NB4 (cell line): ENCODE results near the gene MRPL36.

Experiments used
- DNase-seq: peaks from one replicate; pipeline ENCODE4 v3.0.0; 2010; ENCODE audit warnings: low read depth
- H3K4me3 ChIP-seq: one replicate; pipeline ENCODE4 v1.5.1; 2011; ENCODE audit warnings: mild to moderate bottlenecking, low read depth, low read length, moderate library complexity
- MYC ChIP-seq: IDR thresholded peaks from 2 replicates; pipeline ENCODE4 v1.6.1; 2011; ENCODE audit warnings: low read depth, low read length
- POLR2A ChIP-seq: IDR thresholded peaks from 2 replicates; pipeline ENCODE4 v1.6.1; 2011; ENCODE audit warnings: mild to moderate bottlenecking; ENCODE audit not compliant: insufficient read length; ENCODE audit errors: extremely low read depth
- TF ChIP-seq, protein P1 (sequence below): IDR thresholded peaks from 2 replicates; pipeline ENCODE4 v1.6.1; 2011; ENCODE audit warnings: low read depth, low read length
- TF ChIP-seq, protein P2 (sequence below): IDR thresholded peaks from one replicate; pipeline ENCODE4 v1.5.1; 2012; ENCODE audit warnings: low read depth, low read length

MRPL36 gene

DNA sequence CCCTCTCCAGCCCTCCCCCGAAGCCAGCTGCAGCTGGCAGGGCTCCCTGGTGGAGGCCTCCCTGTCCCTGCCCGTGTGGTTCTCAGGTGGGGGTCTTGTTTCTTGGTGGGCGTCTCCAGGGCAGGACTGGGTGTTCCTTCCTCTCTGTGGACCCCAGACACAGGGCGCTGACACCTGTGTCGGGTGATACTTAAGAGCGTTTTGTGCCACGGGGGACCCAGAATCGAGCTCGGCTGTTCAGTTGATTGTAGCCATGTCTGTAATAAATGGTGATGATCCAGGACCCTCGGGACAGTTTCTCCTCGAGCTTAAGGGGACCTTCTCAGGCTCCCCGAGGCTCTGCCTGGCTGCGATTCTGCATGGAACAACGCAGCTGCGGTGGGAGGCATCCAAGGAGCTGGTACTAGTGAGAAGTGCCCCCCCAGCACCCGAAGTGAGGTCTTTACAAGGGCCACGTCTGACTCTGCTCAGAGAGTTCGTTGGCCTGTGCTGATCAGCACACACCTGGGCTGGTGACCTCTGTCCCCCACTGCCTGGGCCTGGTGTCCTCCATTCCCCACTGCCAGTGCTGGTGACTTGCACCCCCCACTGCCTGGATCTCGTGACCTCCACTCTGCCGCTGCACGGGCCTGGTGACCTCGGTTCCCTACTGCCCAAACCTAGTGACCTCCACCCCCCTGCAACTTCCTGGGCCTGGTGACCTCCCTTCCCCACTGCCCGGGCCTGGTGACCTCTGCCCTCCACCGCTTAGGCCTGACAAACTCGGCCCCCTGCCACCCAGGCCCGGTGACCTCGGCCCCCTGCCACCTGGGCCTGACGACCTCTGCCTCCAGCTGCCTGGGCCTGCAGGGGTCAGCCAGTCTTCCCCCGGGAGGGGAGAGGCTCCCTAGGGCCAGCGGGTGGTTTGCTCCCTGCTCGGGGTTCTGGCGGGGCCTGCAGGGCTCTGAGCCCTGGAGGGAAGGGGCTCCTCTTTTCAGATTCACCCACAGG, 37.5 kb upstream of the MRPL36 start:
- no peak overlapping the region for H3K4me3 ChIP-seq
- TF ChIP-seq, protein P1, sequence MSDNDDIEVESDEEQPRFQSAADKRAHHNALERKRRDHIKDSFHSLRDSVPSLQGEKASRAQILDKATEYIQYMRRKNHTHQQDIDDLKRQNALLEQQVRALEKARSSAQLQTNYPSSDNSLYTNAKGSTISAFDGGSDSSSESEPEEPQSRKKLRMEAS, result no peak
- TF ChIP-seq, protein P2, sequence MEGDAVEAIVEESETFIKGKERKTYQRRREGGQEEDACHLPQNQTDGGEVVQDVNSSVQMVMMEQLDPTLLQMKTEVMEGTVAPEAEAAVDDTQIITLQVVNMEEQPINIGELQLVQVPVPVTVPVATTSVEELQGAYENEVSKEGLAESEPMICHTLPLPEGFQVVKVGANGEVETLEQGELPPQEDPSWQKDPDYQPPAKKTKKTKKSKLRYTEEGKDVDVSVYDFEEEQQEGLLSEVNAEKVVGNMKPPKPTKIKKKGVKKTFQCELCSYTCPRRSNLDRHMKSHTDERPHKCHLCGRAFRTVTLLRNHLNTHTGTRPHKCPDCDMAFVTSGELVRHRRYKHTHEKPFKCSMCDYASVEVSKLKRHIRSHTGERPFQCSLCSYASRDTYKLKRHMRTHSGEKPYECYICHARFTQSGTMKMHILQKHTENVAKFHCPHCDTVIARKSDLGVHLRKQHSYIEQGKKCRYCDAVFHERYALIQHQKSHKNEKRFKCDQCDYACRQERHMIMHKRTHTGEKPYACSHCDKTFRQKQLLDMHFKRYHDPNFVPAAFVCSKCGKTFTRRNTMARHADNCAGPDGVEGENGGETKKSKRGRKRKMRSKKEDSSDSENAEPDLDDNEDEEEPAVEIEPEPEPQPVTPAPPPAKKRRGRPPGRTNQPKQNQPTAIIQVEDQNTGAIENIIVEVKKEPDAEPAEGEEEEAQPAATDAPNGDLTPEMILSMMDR, result no peak
- TF ChIP-seq MYC, result no peak
- TF ChIP-seq POLR2A, result no peak
- no peak for DNase-seq

DNA sequence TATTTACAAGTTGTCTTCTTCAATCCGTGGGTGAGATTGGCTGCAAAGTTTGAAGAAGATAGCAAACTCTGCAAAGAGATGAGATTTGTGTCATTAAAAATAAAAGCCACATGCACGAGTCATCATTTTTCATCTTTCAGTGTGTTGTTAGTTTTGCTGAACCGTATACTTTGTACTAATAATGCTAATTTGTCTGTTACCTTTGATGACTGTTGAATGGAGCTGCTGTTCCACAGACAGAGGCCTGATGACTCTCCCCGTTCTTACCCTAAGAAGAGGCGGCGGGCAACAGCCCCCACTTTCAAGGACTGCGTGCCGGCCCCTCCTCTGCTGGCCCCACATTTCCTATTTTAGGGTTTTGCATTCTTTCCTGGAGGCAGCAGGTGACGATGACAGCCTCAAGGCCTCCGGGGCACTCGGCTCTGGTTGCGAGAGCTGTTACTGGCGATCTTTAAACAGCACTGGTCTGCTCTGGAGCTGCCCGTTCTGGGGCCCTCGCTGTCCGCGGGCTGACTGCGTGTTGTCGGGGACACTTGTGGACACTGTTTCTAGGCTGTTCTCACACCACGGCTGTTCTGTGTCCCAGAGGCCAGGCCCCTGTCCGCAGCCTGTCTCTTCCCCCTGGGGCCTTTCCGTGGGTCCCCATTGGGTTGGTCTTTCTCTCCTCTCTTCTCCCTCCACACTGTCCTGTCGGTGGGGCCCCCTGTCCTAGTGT, 36.7 kb upstream of the MRPL36 start:
- TF ChIP-seq, protein P1, result no peak
- TF ChIP-seq POLR2A (no peak), MYC (no peak)
- H3K4me3 ChIP-seq, result no peak overlapping the region
- DNase-seq, result no peak

DNA sequence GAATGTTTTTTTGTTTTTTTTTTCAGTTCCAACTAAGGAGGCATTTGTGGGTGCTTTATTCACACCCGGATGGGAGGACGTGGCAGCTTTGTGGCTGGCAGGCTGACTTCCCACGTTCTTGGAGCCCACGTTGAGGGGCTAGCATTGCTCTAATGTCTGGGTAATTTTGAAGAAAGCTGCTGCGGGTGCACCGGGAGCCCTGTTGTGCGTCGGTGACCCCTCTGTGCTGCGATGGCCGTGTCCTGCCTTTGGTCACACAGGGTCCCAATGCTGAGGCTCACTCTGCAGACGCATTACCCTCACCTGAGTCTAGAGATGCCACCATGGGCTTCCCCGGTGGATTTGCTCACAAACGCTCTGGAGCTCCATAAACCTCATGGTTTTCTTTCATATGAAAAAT, 35.8 kb upstream of the MRPL36 start:
- TF ChIP-seq POLR2A (no peak), MYC (no peak)
- TF ChIP-seq, protein P2, result no peak
- TF ChIP-seq, protein P1, result no peak

DNA sequence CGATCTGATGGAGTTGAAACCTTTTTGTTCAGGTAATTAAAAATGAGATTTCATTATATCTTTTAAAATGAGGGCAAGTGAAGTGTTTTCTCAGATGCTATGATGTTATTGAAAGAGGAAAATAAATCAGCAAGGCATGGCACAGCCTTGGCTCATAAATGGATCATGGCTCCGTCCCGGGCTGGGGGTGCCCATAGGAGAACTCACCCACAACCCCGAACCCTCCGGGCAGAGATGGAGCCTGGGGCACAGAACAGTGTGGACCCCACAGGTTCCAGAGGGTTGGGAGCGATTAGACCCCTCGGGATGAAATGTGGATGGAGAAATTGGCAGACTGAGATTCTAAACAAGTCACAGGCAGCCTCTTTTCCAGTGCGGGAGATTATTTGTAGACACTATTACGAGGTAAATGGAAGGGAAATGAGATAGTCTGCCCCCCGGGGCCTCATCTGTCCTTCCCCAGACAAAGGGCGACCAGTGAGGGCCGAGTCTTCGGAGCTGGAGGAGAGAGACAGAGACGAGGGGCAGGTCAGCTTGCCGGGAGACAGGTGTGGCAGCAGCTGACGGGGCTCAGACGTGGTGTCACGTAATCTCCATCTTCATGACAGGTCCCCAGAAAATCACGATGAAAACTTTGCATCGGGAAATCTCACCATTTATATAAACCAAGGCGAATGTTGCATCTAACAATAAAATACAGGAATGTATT, 35.2 kb upstream of the MRPL36 start:
- TF ChIP-seq, protein P1, result no peak
- TF ChIP-seq MYC (no peak), POLR2A (no peak)
- TF ChIP-seq, protein P2, result no peak
- H3K4me3 ChIP-seq, result no peak overlapping the region
- no peak for DNase-seq

More for the DNA sequence above, 35.8 kb upstream of the MRPL36 start:
- DNase-seq, result no peak
- no peak overlapping the region for H3K4me3 ChIP-seq

DNA sequence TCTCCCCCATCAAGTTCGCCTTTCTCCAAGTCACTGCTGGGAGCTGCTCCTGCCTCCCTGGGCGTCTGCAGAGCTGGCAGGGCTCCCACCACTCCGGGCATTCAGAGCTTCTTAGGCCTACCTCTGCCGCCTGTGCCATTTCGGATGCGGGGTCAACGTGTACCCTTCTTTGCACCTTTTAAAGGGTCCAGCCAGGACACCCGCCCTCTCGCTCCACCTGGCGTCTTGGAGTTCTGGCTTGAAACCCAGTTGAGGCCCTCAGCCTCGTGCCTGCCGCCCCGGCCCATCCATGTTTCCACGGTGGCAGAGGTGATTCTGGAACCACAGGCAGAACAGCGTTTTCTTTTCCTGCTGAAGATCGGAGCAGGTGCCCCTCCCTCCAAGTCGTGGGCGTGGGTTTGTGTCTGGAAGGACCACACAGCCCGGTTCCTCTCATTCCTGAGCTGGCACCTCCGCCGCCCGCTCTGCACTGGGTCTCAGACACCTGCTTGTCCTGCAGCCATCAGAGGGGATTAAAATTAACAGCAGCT, 34.5 kb upstream of the MRPL36 start:
- no peak overlapping the region for H3K4me3 ChIP-seq
- no peak for DNase-seq
- TF ChIP-seq POLR2A (no peak), MYC (no peak)
- TF ChIP-seq, protein P1, result no peak
- TF ChIP-seq, protein P2, result no peak
